GM21717 (cell line): Measurements from ENCODE around the gene PAK5.

ENCODE experiments used
- ATAC-seq: cut with Tn5 transposase; IDR thresholded peaks from one replicate; pipeline ENCODE4 v1.9.1; 2021; ENCODE audit warnings: mild to moderate bottlenecking, moderate library complexity; ENCODE audit not compliant: unreplicated experiment

Gene PAK5

GRCh38 chr20:9532069-9532838 lies 306.6 kb downstream of the PAK5 start:
- ATAC-seq, result no peak

GRCh38 chr20:9531581-9531980 lies 307.3 kb downstream of the PAK5 start:
- ATAC-seq, result no peak

GRCh38 chr20:9523636-9524035 lies 315.2 kb downstream of the PAK5 start:
- ATAC-seq, result no peak

DNA sequence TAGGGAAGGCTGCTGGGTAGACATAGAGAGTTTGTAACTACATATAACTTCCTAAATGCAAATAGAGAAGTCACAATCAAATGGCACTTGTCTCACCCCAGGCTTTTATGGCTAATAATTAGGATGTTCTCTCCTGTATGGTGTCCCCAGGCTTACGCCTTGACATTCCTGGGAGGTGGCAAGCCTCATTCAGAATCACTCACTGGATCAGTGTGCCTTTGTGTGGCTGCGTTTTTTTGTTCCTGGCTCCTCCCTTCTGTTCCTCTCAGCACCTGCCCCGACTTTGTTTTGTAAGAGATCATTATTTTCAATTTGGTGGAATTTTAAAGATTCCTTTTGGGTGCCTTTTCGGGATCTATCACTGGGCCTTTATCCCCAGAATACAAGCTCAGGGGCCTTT lies 318.8 kb downstream of the PAK5 start:
- no peak for ATAC-seq

DNA sequence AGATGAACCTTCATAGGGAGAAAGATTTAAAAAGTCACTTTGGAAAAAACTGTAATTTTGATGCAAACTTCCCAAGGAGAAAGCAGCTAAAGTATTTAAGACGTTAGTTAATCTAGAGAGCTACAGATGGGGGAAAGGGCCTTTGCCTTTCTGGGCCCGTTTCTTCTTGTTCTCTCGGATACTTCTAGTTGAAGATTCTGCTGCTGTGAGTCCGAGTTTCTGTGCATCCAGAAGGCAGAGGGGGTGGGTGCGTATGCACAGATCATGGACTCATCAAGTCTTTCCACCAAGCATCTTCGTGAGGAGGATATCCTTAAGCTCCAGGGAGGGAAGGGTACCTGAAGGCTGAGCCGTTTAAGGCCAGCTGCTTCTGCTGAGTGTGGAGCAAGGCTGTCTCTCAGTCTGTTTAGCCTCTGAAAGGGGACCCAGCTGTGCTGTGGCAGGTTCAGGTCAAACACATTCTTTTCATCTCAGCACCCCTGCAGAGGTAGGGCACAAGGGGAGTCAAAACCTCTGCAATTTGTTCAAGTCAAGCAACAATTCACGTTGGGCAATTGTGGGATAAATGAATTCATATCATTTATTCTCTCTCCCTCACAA lies 320.2 kb downstream of the PAK5 start:
- no peak for ATAC-seq

DNA sequence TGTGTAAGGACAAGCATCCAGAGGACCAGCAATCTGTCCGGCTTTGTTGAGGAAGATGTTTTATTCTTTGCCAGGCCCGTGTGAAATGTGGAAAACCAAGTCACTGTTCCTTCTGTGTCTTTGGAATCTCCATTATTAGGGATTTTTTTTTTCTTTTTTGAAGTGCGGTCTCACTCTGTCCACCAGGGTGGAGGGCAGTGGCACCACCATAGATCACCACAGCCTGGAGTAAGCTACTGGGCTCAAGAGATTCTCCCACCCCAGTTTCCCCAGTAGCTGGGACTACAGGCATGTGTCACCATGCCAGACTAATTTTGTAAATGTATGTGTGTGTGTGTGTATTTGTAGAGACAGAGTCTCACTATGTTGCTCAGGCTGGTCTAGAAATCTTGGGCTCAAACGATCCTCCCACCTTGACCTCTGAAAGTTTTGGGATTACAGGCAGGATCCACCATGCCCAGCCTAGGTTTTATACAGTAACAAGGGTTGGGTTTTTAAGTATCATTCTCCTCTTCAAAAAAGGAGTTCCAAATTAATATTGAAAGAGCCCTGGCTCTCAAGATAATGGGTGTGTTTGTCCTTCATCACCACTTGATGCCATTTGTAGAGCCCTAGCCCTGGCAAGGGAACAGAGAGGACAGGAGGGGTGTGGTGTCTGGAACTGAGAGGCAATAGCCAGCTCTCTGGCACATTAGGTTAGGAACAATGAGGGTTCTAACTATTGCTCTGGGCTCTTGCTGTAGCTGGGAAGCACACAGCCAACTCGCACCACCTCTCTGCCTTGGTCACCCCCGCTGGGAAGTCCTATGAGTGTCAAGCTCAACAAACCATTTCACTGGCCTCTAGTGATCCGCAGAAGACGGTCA lies 321.3 kb downstream of the PAK5 start:
- no peak for ATAC-seq

GRCh38 chr20:9516234-9516871 lies 322.5 kb downstream of the PAK5 start:
- ATAC-seq, result peak; percentile 26

DNA sequence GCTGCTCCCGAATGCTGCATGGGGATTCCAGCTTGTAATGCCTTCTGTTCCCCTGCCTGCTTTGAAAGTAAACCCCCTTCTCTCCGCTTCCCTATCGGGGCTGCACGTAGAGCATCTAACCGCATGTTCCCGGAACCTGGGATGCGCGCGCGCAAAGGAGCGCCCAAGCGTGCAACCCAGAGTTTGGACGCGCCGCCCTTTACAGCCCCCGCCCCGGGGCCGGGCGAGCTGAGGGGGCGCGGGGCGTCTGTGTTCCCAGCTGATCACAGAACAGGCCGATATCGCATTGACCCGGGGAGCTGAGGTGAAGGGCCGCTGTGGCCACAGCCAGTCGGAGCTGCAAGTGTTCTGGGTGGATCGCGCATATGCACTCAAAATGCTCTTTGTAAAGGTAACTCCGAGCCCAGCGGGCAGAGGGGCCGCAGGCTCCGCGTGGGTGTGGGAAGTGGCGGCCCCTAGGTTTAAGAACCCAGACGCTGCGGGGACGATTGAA lies 323.1 kb downstream of the PAK5 start:
- ATAC-seq, result peak; percentile 32

GRCh38 chr20:9515214-9515585 lies 323.7 kb downstream of the PAK5 start:
- ATAC-seq, result no peak

GRCh38 chr20:9514461-9515213 lies 324.2 kb downstream of the PAK5 start, which contains the start of gene LAMP5:
Gene LAMP5 (plus strand): TSS chr20:9514590. CDS start chr20:9514853, 263 bp downstream.
- ATAC-seq, result peak; percentile 43

- no peak for ATAC-seq
Observed at GRCh38 chr20:9514072-9514460, 324.8 kb downstream of the PAK5 start.

GRCh38 chr20:9510911-9511310 lies 328.0 kb downstream of the PAK5 start:
- ATAC-seq, result peak; percentile 37

GRCh38 chr20:9509246-9509645 lies 329.6 kb downstream of the PAK5 start:
- ATAC-seq, result no peak

DNA sequence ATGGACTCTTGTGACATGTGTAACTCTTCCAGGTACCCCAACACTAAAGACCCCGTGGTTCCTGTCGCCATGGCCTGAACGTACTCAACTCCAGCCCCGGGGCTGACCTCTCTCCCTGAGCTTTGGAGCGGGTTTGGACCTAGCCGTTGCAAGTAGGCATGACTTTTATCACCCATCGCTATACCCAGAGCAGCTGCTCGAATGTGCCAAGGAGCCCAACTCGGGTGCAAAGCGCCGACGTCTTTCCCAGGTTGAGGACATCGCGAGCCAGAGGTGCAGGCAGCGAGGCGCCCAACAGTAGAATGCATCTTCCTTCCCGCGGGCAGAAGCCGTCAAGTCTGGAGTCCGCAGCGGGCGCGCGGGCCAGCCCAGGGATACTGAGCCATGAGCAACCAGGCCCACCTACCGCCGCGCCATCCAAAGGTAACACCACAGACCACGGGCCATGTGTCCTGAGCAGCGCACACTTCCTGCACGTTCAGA lies 330.1 kb downstream of the PAK5 start:
- no peak for ATAC-seq

GRCh38 chr20:9508240-9508661 lies 330.6 kb downstream of the PAK5 start:
- ATAC-seq, result no peak

DNA sequence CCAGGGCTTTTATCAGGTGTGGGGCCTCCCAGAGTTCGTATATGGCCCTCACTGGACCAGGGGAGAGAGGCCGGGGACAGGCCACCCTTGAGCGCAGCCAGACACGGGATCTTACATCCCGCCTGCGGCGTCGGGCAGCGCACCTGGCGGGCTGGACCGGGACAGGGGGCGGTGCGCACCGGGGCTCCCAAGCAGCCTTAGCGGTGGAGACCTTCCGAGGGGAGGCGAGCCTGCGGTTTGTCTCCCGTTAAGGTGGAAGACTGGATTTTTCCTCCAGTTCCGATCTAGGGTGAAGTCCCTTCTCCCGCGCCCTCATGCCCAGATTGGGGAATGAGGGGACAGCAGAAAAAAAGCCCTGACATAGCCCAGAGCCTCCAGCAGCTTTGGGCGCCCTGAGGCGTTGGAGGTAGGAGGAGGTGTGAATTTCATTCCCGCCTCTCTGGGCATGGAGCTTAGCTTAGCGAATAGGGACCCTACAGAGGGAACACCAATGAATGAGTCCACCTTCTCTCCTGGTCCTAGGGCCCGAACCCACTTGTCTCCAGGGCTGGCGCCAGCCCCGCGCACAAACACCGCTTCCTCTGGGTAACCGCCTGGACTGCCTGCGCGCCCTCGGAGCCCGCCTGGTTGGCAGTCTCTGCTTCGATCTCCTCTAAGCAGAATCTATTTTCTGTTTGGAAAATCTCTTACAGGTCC lies 331.2 kb downstream of the PAK5 start:
- no peak for ATAC-seq

DNA sequence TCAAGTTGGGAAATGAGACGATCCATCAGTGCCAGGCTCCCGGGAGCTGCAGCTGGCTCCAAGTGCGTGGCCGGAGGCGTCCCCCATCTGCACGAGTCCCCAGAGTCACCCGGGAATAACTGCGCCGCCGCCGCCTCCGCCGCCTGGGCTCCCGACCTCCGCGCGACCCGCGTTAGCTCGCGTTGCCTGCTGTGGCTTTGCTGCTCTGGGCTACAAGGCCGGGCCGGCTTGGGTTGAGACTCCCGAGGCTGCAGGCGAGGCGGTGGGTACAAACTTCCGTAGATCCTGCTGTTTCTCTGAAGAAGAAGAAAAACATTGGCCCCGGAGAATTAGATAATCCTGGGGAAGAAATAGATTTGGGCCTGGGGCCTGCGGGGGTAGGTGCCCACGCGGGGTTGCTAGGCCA lies 331.9 kb downstream of the PAK5 start:
- no peak for ATAC-seq

GRCh38 chr20:9506280-9506821 lies 332.5 kb downstream of the PAK5 start:
- ATAC-seq, result no peak

GRCh38 chr20:9503526-9504245 lies 335.2 kb downstream of the PAK5 start:
- no peak for ATAC-seq
